Measurements from ENCODE around the gene HSP90AA1. TPM values are rescaled to one million over a fixed set of nuclear protein-coding genes. Genes with fewer than 3 reads are reported as not detected.

The HSP90AA1 gene
- total RNA-seq, 1 experiment from 2014 or later, result 1,112 TPM

DNA sequence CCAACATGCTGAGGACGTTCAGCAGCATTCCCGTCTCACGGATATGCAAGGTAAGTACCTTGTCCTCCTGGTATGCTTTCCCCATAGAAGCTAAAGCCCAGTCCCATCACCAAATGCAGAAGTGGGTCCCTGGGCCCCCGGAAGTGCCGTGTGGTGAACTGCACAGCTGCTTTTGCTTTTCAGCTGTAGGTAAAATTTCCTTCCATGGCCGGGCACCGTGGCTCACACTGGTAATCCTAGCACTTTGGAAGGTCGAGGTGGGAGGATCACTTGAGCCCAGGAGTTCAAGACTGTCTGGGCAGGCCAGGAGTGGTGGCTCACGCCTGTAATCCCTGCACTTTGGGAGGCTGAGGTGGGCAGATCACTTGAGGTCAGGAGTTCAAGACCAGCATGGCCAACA lies 44.1 kb downstream of the HSP90AA1 start:
- TF ChIP-seq, protein P1, sequence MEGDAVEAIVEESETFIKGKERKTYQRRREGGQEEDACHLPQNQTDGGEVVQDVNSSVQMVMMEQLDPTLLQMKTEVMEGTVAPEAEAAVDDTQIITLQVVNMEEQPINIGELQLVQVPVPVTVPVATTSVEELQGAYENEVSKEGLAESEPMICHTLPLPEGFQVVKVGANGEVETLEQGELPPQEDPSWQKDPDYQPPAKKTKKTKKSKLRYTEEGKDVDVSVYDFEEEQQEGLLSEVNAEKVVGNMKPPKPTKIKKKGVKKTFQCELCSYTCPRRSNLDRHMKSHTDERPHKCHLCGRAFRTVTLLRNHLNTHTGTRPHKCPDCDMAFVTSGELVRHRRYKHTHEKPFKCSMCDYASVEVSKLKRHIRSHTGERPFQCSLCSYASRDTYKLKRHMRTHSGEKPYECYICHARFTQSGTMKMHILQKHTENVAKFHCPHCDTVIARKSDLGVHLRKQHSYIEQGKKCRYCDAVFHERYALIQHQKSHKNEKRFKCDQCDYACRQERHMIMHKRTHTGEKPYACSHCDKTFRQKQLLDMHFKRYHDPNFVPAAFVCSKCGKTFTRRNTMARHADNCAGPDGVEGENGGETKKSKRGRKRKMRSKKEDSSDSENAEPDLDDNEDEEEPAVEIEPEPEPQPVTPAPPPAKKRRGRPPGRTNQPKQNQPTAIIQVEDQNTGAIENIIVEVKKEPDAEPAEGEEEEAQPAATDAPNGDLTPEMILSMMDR (conservative IDR thresholded peaks at IDR 0.05; ENCODE audit: low read depth, low read length), result no peak
- no peak for TF ChIP-seq EZH2 (IDR thresholded peaks at IDR 0.05; ENCODE audit: borderline replicate concordance, low read depth, low read length, poor library complexity, severe bottlenecking)
- ChIA-PET POLR2A (ENCODE audit: low non-redundant PET) (no interaction called here), CTCF (no interaction called here)
- DNase-seq (ENCODE audit: low spot score), result no peak
- H3K9me3 ChIP-seq (ENCODE audit: low read depth, low read length, poor library complexity, severe bottlenecking), result no peaks in the 10 kb centered on the region
- no TSS peak for BruUV-seq (replicated peaks)
- H3K4me1 ChIP-seq (ENCODE audit: insufficient read depth, low read length, poor library complexity, severe bottlenecking), result no peaks in the 10 kb centered on the region
- no peaks in the 10 kb centered on the region for H3K27me3 ChIP-seq (replicated peaks; ENCODE audit: insufficient read depth, low read depth, low read length, poor library complexity)
- intact Hi-C loops (cut with micrococcal nuclease; ENCODE audit: unreplicated experiment), result no loop called here
- no peak overlapping the region for H3K4me3 ChIP-seq (ENCODE audit: low read depth, low read length, poor library complexity, severe bottlenecking)
- peaks cover 98% of the 10 kb centered on the region for H3K36me3 ChIP-seq (ENCODE audit: insufficient read depth, low read length, poor library complexity, severe bottlenecking)
- no peak overlapping the region for H3K27ac ChIP-seq (ENCODE audit: low read depth, low read length, poor library complexity, severe bottlenecking)

DNA sequence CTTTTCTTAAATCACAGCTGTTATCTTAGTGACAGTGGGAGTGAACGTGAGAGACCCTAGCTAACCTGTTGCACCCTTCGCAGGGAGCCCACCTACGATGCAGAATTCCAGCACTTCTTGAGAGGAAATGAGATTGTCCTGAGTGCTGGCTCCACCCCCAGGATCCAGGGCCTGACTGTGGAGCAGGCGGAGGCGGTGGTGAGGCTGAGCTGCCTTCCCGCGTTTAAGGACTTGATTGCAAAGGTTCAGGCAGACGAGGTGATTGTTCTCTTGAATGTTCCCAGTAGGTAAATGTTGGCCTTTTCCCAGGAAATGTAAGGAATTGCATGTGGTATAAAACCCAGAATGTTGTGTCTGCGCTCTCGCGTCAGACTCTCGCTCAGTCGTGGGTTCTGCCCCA lies 46.7 kb downstream of the HSP90AA1 start:
- Histone ChIP-seq H3K9me3 (ENCODE audit: low read depth, low read length, poor library complexity, severe bottlenecking) (no peaks in the 10 kb centered on the region), H3K4me3 (ENCODE audit: low read depth, low read length, poor library complexity, severe bottlenecking) (no peak overlapping the region), H3K36me3 (ENCODE audit: insufficient read depth, low read length, poor library complexity, severe bottlenecking) (peaks cover 100% of the 10 kb centered on the region), H3K27ac (ENCODE audit: low read depth, low read length, poor library complexity, severe bottlenecking) (no peak overlapping the region), H3K27me3 (replicated peaks; ENCODE audit: insufficient read depth, low read depth, low read length, poor library complexity) (no peaks in the 10 kb centered on the region), H3K4me1 (ENCODE audit: insufficient read depth, low read length, poor library complexity, severe bottlenecking) (peaks cover 6% of the 10 kb centered on the region)
- DNase-seq (ENCODE audit: low spot score), result no peak
- POLR2A ChIA-PET (ENCODE audit: low non-redundant PET), result no interaction called here
- CTCF ChIA-PET, result no interaction called here
- intact Hi-C loops (cut with micrococcal nuclease; ENCODE audit: unreplicated experiment), result no loop called here
- no TSS peak for BruUV-seq (replicated peaks)
- TF ChIP-seq, protein P1 (conservative IDR thresholded peaks at IDR 0.05; ENCODE audit: low read depth, low read length), result no peak
- no peak for TF ChIP-seq EZH2 (IDR thresholded peaks at IDR 0.05; ENCODE audit: borderline replicate concordance, low read depth, low read length, poor library complexity, severe bottlenecking)

DNA sequence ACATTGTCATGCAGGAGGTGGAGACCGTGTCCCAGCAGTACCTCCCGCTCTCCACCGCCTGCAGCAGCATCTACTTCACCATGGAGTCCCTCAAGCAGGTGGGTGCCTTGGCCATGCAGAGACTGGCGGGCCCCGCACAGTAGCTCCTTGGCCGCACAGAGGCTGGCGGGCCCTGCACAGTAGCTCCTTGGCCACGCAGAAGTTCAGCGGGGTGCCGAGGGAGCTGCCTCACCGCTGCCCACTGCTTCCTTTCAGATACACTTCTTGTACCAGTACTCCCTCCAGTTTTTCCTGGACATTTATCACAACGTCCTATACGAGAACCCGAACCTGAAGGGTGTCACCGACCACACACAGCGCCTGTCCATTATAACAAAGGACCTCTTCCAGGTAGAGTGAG lies 47.7 kb downstream of the HSP90AA1 start:
- DNase-seq (ENCODE audit: low spot score), result no peak
- H3K4me1 ChIP-seq (ENCODE audit: insufficient read depth, low read length, poor library complexity, severe bottlenecking), result peaks cover 6% of the 10 kb centered on the region
- H3K27me3 ChIP-seq (replicated peaks; ENCODE audit: insufficient read depth, low read depth, low read length, poor library complexity), result no peaks in the 10 kb centered on the region
- H3K36me3 ChIP-seq (ENCODE audit: insufficient read depth, low read length, poor library complexity, severe bottlenecking), result peaks cover 96% of the 10 kb centered on the region
- intact Hi-C loops (cut with micrococcal nuclease; ENCODE audit: unreplicated experiment), result no loop called here
- TF ChIP-seq, protein P1 (conservative IDR thresholded peaks at IDR 0.05; ENCODE audit: low read depth, low read length), result no peak
- TF ChIP-seq EZH2 (IDR thresholded peaks at IDR 0.05; ENCODE audit: borderline replicate concordance, low read depth, low read length, poor library complexity, severe bottlenecking), result no peak
- BruUV-seq (replicated peaks), result no TSS peak
- ChIA-PET CTCF (no interaction called here), POLR2A (ENCODE audit: low non-redundant PET) (no interaction called here)
- H3K27ac ChIP-seq (ENCODE audit: low read depth, low read length, poor library complexity, severe bottlenecking), result no peak overlapping the region
- no peaks in the 10 kb centered on the region for H3K9me3 ChIP-seq (ENCODE audit: low read depth, low read length, poor library complexity, severe bottlenecking)
- H3K4me3 ChIP-seq (ENCODE audit: low read depth, low read length, poor library complexity, severe bottlenecking), result no peak overlapping the region
